ENCODE results near the gene B4GAT1.

DNA sequence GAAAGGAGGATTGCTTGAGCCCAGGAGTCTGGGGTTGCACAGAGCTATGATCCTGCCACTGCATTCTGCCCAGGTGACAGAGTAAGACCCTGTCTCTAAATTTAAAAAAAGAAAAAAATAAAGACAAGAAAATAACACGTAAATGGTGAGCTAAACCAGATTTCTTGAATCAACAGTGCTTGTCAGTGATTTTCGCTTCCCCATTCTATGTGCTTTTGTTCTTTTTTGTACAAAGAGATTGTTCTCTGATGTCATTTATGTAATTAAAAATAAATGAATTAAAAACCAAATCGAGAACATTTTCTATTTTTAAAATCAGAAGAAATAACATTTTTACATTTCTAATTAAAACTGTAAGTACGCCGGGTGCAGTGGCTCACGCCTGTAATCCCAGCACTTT is 43.9 kb upstream of the B4GAT1 start:
- TF ChIP-seq, protein P1, sequence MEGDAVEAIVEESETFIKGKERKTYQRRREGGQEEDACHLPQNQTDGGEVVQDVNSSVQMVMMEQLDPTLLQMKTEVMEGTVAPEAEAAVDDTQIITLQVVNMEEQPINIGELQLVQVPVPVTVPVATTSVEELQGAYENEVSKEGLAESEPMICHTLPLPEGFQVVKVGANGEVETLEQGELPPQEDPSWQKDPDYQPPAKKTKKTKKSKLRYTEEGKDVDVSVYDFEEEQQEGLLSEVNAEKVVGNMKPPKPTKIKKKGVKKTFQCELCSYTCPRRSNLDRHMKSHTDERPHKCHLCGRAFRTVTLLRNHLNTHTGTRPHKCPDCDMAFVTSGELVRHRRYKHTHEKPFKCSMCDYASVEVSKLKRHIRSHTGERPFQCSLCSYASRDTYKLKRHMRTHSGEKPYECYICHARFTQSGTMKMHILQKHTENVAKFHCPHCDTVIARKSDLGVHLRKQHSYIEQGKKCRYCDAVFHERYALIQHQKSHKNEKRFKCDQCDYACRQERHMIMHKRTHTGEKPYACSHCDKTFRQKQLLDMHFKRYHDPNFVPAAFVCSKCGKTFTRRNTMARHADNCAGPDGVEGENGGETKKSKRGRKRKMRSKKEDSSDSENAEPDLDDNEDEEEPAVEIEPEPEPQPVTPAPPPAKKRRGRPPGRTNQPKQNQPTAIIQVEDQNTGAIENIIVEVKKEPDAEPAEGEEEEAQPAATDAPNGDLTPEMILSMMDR (conservative IDR thresholded peaks at IDR 0.05; ENCODE audit: low read depth, low read length): no peak
- TF ChIP-seq EZH2 (IDR thresholded peaks at IDR 0.05; ENCODE audit: low read length, unreplicated experiment): no peak
- no peak for TF ChIP-seq EZH2phosphoT487 (IDR thresholded peaks at IDR 0.05; ENCODE audit: borderline replicate concordance, low read length)
